CD4-positive, alpha-beta T cell treated with Interferon gamma for 1 hour (primary cell): Measurements from ENCODE around the gene SH3BP2.
A peak's percentile ranks its signal among the peaks of the same experiment; 100 is the strongest.

Experiments used
- DNase-seq: peaks from one replicate; pipeline ENCODE4 v3.0.0-alpha.2; 2020

SH3BP2 gene

GRCh38 chr4:2804449-2804972 is 11.6 kb downstream of the SH3BP2 start:
- no peak for DNase-seq

DNA sequence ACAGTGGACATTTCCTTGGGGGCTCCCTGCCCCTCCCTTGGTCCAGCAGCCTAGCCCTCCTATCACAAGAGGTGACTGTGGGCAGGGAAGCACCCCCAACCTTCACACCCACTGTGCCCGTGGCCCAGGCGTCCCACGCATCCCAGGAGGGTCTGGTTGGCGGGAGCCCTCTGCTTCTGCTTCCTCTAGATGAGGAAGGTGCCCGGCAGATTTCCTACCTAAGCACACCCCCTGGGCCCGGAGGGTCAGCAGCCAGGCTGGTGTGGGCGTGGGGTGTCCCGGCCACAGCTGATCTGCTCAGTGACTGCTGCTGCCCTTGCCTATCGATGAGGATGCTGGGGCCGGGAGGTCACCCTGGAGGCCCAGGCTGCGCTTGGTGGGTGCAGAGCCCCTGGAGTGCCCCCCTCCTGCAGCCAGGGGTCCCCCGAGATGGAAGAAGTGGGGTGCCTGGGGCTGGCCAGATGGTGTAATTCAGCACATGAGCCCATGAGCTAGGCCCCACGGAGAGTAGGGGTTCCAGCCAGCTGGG is 12.2 kb downstream of the SH3BP2 start:
- DNase-seq = peak; percentile 0

- no peak for DNase-seq
Observed at GRCh38 chr4:2805712-2806389, 13.0 kb downstream of the SH3BP2 start.

- DNase-seq = no peak
Observed at GRCh38 chr4:2806390-2807355, 13.8 kb downstream of the SH3BP2 start.

DNA sequence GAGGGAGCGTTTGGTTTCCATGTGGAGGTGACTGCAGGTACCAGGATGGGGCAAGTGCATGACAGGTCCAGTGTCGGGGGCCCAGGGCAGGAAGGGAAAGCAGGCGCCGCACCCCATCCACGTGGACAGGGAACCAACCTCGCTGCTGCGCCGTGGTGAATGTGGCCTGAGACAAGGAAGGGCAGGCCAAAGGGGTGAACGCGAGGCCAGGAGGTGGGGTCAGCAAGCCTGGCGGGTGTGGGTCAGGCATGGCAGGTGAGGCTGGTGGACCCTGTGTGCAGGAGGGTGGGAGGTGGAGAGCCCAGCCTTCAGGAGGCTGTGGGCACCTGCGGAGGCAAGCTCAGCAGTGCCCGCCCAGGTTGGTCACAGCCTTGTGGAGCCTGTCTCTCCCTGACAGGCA is 14.7 kb downstream of the SH3BP2 start:
- no peak for DNase-seq

- no peak for DNase-seq
Observed at GRCh38 chr4:2808001-2808400, 15.1 kb downstream of the SH3BP2 start.

DNA sequence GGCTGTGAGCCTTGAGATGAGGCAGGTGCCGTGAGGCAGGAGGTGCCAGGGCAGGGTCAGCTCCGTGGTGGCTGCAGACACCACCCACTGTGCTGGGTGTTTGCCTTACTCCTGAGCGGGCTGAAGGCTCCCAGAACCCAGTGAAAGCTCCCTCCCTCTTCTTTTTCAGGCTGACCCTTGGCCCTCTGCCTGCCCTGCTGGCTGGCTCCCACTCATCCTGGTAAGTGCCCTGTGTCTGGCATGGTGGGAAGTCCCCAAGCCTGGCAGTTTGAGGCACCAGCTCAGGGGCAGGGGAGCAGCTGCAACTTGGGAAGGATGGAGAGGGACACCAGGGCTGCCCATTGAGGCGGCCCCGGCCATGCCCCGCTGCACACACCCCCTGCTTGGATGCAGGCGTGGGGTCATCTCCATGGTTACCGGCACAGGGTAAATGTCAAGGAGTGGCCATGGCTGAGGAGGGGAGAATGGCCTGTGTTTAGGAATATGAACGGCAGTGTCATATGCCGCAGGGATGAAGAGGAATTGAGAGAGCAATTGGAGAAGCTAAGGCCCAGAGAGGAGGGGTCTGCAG is 16.8 kb downstream of the SH3BP2 start:
- no peak for DNase-seq

DNA sequence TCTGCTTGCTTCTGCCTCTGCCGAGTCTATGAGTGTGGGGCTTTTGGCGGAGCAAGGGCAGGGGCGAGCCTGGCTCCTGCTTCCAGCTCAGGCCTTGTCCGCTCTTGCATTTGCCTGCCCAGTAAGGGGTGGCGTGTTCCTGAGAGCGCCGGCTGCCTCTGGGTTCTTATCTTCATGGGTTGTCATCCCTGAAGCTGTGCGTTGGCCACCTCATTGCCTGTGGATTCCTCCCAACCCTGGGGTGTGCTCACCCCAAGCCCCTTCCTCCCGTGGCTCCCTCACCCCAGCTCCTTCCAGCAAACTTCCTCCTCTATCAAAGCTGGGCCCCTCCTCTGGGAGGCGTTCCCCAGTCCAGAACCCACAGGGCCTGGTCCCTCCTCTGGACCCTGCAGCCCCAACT is 17.5 kb downstream of the SH3BP2 start:
- DNase-seq = no peak

DNA sequence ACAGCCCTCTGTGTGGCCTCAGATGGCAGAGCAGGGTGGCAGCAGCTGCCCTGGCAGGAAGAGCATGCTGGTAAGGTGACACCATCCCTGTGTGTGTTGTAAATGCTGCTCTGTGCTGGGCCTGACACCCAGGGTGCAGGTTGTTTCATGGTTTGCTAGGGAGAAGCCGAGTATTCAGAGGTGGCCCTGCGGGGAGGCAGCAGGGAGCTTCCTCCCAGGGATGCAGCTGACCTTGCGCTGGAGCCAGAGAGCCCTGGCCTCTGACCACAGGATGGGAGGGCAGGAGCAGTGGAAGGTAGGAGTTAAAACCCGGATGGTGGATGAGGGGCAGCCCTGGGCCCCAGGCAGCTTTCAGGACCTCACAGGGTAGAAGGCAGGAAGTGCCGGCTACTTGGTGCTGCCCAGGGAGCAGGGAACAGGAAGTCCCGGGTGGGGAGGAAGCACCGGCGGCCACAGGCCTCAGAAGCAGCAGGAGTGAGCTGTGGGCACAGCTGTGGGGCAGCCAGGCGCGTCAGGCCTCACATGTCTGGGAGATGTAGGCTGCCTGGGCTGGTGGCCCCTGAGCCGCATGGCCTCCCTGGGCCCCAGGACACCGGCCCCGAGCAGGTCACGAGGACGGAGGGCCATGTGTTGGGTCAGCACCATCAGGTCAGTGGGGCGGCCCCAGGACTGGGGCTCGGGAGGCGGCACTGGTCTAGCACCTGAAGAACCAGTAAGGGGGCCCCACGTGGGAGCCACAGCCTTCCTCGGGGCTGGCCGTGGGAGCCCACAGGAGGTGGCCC is 19.1 kb downstream of the SH3BP2 start:
- DNase-seq = peak; percentile 75

DNA sequence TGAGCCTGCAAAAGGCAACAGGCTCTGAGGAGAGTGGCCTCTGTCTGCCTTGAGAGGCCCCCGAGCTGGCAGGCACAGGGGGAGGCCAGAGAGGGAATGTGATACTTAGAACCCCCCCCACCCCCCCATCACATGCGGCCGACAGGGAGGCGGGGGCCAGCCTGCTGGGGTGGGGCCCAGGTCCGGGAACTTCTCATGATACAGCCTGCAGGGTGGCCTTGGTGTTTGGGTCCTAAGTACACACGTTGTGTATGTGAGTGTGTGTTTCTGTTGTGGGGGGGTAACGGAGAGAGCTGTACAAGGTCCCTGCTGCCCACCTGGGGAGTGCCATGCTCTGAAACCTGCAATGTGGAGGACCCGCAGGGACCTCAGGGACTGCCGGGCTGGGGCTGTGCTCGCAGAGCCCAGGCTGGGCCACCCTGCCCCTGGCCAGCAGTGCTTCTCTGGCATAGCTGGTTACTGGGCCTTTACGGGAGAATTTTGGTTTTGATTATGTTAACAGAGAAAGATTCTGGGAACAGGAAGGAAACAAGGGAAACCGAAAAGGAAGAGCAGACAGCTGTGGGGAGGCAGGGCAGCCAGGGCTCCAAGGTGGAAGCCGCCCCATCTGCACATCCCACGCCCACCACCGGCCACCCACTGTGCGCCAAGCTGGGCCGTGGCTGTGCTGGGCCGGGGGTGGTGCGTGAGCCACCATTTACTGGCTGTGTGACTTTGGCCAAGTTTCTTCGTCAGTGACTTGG is 19.9 kb downstream of the SH3BP2 start:
- no peak for DNase-seq

DNA sequence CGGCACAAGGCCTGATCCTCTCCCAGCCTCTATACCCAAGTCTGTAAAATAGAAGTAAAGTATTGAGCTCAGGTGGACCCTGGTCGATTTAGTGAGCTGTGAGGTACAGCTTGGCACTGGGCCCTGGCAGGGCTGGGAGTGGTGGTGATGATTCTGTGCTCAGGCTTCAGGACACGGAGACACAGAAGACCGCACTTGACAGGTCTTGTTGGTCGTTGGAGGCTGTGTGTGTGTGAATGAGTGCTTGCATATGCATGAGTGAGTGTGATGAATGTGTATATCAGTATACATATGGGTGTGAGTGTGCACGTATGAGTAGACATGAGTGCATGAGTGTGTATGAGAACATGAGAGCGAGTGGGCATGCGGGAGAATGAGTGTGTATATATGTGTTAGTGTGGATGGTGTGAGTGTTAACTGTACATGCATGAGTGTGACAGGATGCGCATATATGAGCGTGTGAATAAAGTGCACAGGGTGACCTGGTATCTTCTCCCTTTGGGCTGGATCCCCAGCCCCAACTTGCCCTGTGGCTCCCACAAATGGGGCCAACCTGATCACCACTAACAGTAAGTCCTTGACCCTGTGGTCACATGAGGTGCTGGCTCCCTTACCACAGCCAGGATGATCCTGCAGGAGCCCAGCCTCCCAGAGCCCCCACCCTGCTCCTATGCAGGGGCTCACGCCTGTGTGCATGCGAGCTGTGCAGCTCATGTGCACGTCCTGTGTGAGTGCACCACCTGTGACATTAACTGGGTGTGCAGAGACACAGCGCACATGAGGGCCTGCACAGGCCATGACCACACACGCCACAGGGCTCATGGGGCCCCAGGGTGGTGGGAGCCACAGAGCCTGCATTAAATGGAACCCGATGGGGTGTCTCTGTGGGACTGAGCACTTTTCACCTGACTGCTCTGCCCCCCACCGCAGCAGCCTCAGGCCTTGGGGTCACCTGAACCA is 20.8 kb downstream of the SH3BP2 start:
- no peak for DNase-seq

DNA sequence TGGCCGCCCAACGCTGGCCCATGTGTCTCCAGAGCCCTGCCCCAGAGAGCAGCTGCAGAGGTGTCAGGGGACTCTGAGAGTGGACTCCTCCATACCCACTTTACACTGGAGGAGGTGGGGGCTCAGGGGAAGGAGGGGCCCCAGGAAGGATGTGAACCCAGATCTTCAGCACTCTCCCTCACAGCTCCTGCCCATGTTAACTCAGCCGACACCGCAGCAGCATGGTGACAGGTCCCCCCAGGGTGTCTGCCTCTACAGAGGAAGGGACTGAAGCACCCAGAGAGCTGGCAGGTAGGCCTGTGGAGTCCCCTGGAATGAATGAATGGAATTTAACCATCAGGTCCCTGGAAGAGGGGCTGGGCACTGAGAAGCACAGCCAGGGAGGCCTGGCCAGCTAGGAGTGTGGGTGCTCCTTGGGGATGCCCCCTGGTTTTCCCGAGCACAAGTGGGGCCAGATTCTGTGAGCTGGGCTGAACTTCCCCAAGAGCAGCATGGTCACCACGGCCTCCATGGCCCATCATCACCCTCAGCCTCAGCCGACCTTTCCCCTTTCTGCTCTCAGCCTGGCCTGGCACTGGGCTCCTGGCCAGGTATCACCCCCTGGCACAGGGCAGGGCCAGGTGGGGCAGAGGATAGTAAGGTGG is 21.9 kb downstream of the SH3BP2 start:
- DNase-seq = peak; percentile 27

DNA sequence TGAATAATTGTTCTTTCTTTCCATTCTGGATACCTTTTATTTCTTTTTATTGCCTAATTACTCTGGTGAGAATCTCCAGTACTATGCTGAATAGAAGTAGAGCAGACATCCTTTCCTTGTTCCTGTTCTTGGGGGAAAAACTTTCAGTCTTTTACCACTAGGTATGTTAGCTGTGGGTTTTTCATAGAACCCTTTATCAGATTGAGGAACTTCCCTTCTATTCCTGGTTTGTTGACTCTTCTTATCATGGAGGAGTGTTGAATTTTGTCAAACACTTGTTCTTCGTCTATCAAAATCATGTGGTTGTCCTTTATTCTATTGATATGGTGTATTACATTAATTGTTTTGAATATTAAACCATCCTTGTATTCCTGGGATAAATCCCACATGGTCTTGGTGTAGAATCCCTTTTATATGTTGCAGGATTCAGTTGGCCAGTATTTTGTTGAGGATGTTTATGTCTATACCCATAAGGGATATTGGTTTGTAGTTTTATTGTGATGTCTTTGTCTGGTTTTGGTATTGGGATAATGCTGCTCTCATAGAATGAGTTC is 23.6 kb downstream of the SH3BP2 start:
- no peak for DNase-seq

DNA sequence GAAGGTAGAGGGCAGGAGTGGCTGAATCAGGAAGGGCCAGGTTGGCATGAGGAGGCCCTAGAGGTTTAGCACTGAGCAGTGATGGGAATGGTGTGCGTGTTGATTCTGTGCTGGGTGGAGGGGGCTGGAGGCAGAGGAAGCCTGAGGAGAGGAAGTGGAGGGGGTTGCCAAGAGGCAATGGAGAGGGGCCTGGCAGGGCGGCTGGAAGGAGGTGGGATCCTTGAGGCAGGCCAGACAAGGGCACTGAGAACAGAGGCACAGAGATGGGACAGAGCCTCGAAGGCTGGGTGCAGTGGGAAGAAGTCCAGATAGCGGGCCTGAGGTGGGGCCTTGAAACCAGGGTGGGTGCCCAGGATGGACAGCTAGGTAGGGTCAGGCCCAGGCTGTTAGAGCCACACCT is 24.3 kb downstream of the SH3BP2 start:
- no peak for DNase-seq

GRCh38 chr4:2817701-2818350 is 24.9 kb downstream of the SH3BP2 start:
- DNase-seq = no peak

DNA sequence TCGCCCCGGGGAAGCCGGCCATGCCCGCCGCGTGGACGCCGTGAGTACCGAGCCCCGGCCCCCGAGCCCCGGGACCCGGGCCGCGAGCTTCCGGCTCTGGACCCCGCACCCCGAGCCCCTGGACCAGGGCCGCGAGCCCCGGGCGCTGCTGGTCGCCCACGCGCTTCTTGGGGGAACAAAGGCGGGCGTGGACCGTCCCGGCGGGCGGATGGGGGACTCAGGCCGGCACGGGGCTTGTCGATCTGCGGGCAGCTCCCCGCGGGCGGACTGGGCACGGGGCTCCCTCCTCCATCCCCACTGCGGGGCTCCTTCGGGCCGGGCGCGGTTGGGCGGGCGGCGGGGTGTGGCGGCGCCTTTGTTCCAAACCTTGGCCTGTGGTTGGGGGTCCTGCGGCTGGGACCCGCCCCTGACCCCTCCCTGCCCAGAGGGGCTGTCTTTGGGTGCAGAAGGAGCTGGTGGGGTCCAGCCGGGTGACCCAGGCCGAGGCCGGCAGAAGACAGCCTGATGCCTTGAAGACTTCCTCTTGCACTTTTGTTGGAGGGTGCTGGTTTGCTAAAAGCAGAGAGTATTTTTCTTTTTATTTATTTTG is 25.6 kb downstream of the SH3BP2 start:
- no peak for DNase-seq

DNA sequence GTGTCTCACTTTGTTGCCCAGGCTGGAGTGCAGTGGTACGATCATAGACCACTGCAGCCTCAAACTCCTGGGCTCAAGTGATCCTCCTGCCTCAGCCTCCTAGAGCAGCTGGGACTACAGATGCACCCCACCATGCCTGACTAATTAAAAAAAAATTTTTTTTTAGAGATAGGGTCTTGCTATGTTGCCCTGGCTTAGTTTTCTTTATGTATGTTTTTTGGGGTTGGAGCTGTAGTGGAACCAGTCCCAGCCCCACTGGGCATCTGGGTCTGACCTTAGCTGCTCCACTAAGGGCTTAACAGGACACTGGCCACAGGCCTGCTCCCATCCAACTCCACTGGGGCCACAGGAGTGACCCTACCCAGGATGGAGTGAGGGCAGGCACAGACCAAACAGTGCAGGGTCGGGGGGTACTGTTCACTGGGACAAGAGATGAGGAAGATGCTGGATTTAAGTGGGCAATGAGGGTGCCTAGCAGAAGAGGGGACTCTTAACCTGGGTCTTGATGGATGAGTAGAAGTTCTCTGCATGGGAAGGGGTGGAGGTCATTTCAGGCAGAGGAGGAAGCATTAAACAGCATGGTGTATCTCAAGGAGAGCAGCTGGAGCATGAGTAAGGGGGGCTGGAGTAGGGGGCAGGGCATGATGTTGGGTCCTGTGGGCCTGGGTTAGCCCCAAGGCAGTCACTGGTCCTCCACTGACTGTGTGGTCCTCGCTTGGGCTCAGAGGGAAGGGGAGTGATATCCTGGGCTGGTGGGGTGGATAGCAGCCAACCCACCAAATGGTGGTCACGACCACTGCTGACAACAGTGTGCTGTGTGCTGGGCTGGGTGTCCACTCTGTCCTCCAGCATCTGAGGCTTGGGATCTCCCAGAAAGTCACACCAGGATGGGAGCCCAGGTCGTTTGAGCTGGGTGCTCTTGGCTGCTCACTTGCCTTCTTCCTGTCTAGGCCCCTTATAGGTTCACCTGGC is 26.6 kb downstream of the SH3BP2 start:
- no peak for DNase-seq
